Cardiac ventricle fibroblast (primary cell): ENCODE data around the gene GOLGA8N. TPM values are rescaled to one million over a fixed set of nuclear protein-coding genes. Genes with fewer than 3 reads are reported as not detected.

Experiments used
- total RNA-seq: library from RNA; depleted of rRNA; stranded (reverse); fragments of >200 nt; gene quantifications from 2 replicates; pipeline ENCODE4 v1.2.3, GENCODE V29; 2015

The GOLGA8N gene
- 3.5 and 3.6 TPM in 2 replicates for total RNA-seq

DNA sequence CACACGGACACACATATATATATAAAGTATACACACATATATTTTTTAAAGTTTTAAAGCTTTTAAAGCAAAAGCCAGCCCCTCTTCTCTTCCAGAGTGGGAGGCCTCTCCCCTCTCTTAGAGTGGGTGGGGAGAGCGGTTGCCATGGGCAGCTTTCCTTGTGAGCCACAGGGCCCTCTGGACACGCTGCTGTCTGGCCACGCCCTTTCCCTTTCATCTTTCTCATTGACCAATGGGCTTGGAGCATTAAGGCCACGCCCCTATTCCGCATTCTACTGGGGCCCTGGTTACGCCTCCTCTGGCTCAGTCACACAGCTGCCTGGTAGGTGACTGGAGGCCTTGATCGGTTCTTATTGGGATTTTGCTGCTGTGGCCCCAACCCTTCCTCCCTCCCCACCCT is at the start of gene GOLGA8N:
GOLGA8N (plus strand) TSS at position 306 of the 400 bp plus-strand sequence.

DNA sequence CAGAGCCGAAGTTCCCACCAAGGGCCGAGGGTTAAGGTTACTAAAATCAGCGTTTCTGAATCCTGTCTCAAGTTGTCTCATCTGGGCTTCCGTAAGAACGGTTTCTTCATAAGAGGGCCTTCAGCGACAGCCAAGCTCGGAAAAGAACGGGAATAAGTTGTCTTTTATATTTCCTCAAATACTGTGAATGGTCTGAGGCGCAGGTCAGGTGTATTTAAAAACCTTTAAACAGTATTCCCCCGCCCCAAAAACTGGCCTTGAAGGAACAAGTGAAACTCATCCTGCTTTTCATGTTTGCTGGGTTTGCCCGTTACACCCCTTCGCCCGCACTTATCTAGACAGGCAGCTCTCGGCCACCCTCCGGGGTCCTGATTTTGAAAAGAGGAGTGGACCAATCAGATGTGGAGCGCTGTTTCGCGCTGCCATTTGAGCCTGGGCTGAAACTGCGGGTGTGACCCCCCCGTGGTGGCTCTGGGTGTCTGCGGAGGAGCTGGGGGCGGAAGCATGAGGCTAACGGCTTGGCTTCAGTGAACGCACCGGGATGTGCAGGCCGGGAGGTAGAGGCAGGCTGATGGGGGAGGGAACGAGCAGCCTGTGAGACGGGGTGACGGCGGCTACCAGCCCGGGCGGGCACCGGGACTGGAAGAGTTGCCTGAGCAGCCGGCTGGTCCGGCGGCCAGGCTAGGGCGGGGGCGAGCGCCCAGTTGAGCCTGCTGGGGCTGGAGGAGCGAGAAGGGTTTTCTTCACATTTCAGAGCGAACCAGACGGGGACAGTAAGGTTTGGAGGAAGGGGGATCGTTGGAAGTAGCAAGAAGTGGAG is 22.0 kb downstream of the GOLGA8N start, which contains the start of gene ARHGAP11A:
ARHGAP11A (plus strand) TSS at position 454 of the 820 bp plus-strand sequence. CDS start 708 bp downstream, outside the sequence.

DNA sequence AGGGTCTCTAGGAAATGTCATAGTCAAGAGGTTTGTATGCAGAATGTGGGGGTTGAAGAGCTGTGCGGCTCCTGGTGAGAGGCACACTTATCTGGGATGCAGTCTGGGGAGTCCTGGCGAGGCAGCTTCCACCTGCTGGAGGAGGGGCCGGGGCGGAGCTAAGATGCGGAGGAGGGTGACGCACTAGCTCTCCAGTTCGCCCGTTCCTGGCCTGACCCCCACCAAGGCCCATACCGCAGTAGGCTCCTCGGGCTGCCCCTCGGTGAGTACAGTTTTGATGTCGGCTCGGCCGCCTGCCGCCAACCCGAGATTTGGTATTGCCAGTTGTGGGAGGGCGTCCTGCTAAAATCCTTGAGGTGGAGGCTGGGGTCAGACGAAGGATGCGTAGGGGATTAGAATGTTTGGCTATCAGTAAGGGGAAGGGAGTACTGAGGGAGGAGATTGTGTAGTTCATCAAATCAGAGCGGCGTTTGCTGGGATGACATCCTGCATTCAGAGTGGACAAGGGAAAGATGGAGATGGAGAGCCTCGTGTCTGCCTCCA is 48.3 kb downstream of the GOLGA8N start, which contains the start of gene SCG5:
SCG5 (plus strand) TSS at position 194 of the 543 bp plus-strand sequence. CDS start 1,883 bp downstream, outside the sequence.

Other genes starting within 250 kb of the GOLGA8N start
- gene GOLGA8K, start 190.2 kb upstream of the GOLGA8N start, total RNA-seq = not detected in 2 replicates
- 1.6 TPM in 1 of 2 replicates, not detected in the other for gene GOLGA8O, start 137.8 kb upstream of the GOLGA8N start, total RNA-seq
- 2.6 and 4.2 TPM in 2 replicates for gene ARHGAP11A, start 22.0 kb downstream of the GOLGA8N start, total RNA-seq
- gene SCG5, start 48.3 kb downstream of the GOLGA8N start, total RNA-seq = 4.4 and 10.9 TPM in 2 replicates
- gene GREM1, start 124.5 kb downstream of the GOLGA8N start, total RNA-seq = 0.06 and 0.10 TPM in 2 replicates